Keratinocyte (primary cell): ENCODE measurements around the gene CLEC16A. TPM values are rescaled to one million over a fixed set of nuclear protein-coding genes. Genes with fewer than 3 reads are reported as not detected.

Source experiments
- DNase-seq: peaks from one replicate; pipeline ENCODE4 v3.0.0-alpha.2; 2011; ENCODE audit warnings: low read depth, missing footprints, low spot score
- FAIRE-seq: peaks from 2 replicates; lab custom pipeline; 2011; peaks lifted over from hg19 to GRCh38; lab: Jason Lieb, UNC
- H2AFZ ChIP-seq: 2 replicates; pipeline ENCODE4 v1.6.0; 2012; ENCODE audit warnings: low read length, control low read depth, inconsistent platforms; ENCODE audit not compliant: control insufficient read depth
- H3K27ac ChIP-seq: 2 replicates; pipeline ENCODE4 v1.5.1; 2011; ENCODE audit warnings: low read length; ENCODE audit not compliant: control insufficient read depth, insufficient read depth
- H3K27me3 ChIP-seq: 3 replicates; pipeline ENCODE4 v1.6.0; 2011; ENCODE audit warnings: low read length; ENCODE audit not compliant: control insufficient read depth, insufficient read depth; ENCODE audit errors: extremely low read depth
- H3K36me3 ChIP-seq, 2 experiments: 2 replicates in 1 of 2; 3 replicates in 1 of 2; pipeline ENCODE4 v1.5.1; 2011; ENCODE audit warnings: low read length in 2 of 2, mild to moderate bottlenecking in 1 of 2; ENCODE audit not compliant: control insufficient read depth in 2 of 2, insufficient read depth in 2 of 2; ENCODE audit errors: extremely low read depth in 1 of 2
- H3K4me1 ChIP-seq: 3 replicates; pipeline ENCODE4 v1.5.1; 2011; ENCODE audit warnings: low read length; ENCODE audit not compliant: control insufficient read depth, insufficient read depth; ENCODE audit errors: extremely low read depth
- H3K4me2 ChIP-seq: 3 replicates; pipeline ENCODE4 v1.6.0; 2011; ENCODE audit warnings: low read depth, low read length; ENCODE audit not compliant: control insufficient read depth, insufficient read depth; ENCODE audit errors: extremely low read depth
- H3K4me3 ChIP-seq, 3 experiments: fragments of 200-600 bp in 1 of 3; sonication (generic) in 1 of 3; 2 replicates in 2 of 3; 3 replicates in 1 of 3; pipeline ENCODE4 v1.5.1; 2011 to 2016; ENCODE audit warnings: low read length in 3 of 3, mild to moderate bottlenecking in 3 of 3, control low read depth in 2 of 3, inconsistent platforms in 1 of 3, low read depth in 1 of 3, mixed read lengths in 1 of 3, mixed run types in 1 of 3, moderate library complexity in 1 of 3; ENCODE audit not compliant: control insufficient read depth in 2 of 3, insufficient read depth in 2 of 3; ENCODE audit errors: extremely low read depth in 1 of 3
- H3K79me2 ChIP-seq: 2 replicates; pipeline ENCODE4 v1.6.0; 2012; ENCODE audit warnings: low read length; ENCODE audit not compliant: control insufficient read depth, insufficient read depth
- H3K9ac ChIP-seq: 3 replicates; pipeline ENCODE4 v1.6.0; 2011; ENCODE audit warnings: low read length; ENCODE audit not compliant: control insufficient read depth, insufficient read depth; ENCODE audit errors: extremely low read depth
- H3K9me1 ChIP-seq: 3 replicates; pipeline ENCODE4 v1.6.0; 2011; ENCODE audit warnings: low read length; ENCODE audit not compliant: control insufficient read depth, insufficient read depth; ENCODE audit errors: extremely low read depth
- H3K9me3 ChIP-seq: 2 replicates; pipeline ENCODE4 v1.5.1; 2012; ENCODE audit warnings: low read depth, low read length; ENCODE audit not compliant: control insufficient read depth
- H4K20me1 ChIP-seq: 3 replicates; pipeline ENCODE4 v1.6.0; 2011; ENCODE audit warnings: low read length; ENCODE audit not compliant: control insufficient read depth, insufficient read depth; ENCODE audit errors: extremely low read depth
- CTCF ChIP-seq, 3 experiments: IDR thresholded peaks in 1 of 3; conservative IDR thresholded peaks in 1 of 3; optimal IDR thresholded peaks in 1 of 3; 2 replicates in 2 of 3; 3 replicates in 1 of 3; pipeline versions ENCODE3 to v1.5.1; 2011; ENCODE audit warnings: low read length in 3 of 3, mild to moderate bottlenecking in 3 of 3, moderate library complexity in 2 of 3, control low read depth in 1 of 3, inconsistent platforms in 1 of 3; ENCODE audit not compliant: insufficient read depth in 2 of 3; ENCODE audit errors: extremely low read depth in 1 of 3
- EZH2 ChIP-seq: IDR thresholded peaks from one replicate; pipeline ENCODE4 v1.6.1; 2012; ENCODE audit warnings: inconsistent platforms, mild to moderate bottlenecking, low read length, moderate library complexity
- dilution Hi-C: fragments of 300-500 bp; cut with MboI; formaldehyde crosslinking; loops from one replicate; pipeline ENCODE4 v1.7.0; 2020; ENCODE audit warnings: low sequenced_read_pairs; ENCODE audit not compliant: extremely low pct_ligation_motif_present
- polyA plus RNA-seq, 5 experiments: library from polyadenylated mRNA; depleted of rRNA in 3 of 5; stranded (reverse) in 3 of 5; stranded (forward) in 1 of 5; unstranded in 1 of 5; fragments of >200 nt; gene quantifications; 1 replicate in 1 of 5; 2 replicates in 3 of 5; 3 replicates in 1 of 5; pipeline versions ENCODE4 v1.2.1 to v1.2.3, GENCODE V29; 2011 to 2012; ENCODE audit warnings: missing spikeins in 2 of 5, low read depth in 1 of 5, low replicate concordance in 1 of 5

The CLEC16A gene
- polyA plus RNA-seq, 1 donor (not counting 4 experiments of a cell fraction or from before 2014, with no cell fraction given) = 9.5 TPM

- H3K79me2 ChIP-seq = no peaks in the 10 kb centered on the region
- H3K27ac ChIP-seq = no peak overlapping the region
- H4K20me1 ChIP-seq = no peaks in the 10 kb centered on the region
- TF ChIP-seq CTCF (optimal IDR thresholded peaks at IDR 0.05 in 1 of 3, IDR thresholded peaks at IDR 0.05 in 1 of 3, conservative IDR thresholded peaks at IDR 0.05 in 1 of 3; ENCODE audit: extremely low read depth in 1 of 3, insufficient read depth in 2 of 3, low read length in 3 of 3) = no peak
- TF ChIP-seq EZH2 = no peak
- H3K4me2 ChIP-seq = no peak overlapping the region
- no peaks in the 10 kb centered on the region for H3K9me3 ChIP-seq
- H3K36me3 ChIP-seq = peaks cover 0 to 9% of the 10 kb centered on the region in 2 experiments
- no peaks in the 10 kb centered on the region for H3K9me1 ChIP-seq
- dilution Hi-C loops = no loop called here
- FAIRE-seq = no peak
- H3K27me3 ChIP-seq = no peaks in the 10 kb centered on the region
- no peak overlapping the region for H3K4me3 ChIP-seq
- no peak overlapping the region for H3K9ac ChIP-seq
- DNase-seq = no peak
- no peak overlapping the region for H2AFZ ChIP-seq
- peaks cover 3% of the 10 kb centered on the region for H3K4me1 ChIP-seq
Observed at GRCh38 chr16:11073407-11073999, 129.1 kb downstream of the CLEC16A start.

GRCh38 chr16:11074131-11074530 is 129.8 kb downstream of the CLEC16A start:
- Histone ChIP-seq H2AFZ (no peak overlapping the region), H3K79me2 (no peaks in the 10 kb centered on the region), H3K9me1 (no peaks in the 10 kb centered on the region), H3K27ac (no peak overlapping the region), H3K4me2 (no peak overlapping the region), H3K9ac (no peak overlapping the region), H3K9me3 (no peaks in the 10 kb centered on the region), H3K4me3 (no peak overlapping the region), H3K27me3 (no peaks in the 10 kb centered on the region), H3K36me3 (peaks cover 0 to 9% of the 10 kb centered on the region in 2 experiments), H3K4me1 (peaks cover 3% of the 10 kb centered on the region), H4K20me1 (no peaks in the 10 kb centered on the region)
- DNase-seq (no peak), FAIRE-seq (no peak)
- TF ChIP-seq EZH2 (no peak), CTCF (optimal IDR thresholded peaks at IDR 0.05 in 1 of 3, IDR thresholded peaks at IDR 0.05 in 1 of 3, conservative IDR thresholded peaks at IDR 0.05 in 1 of 3; ENCODE audit: extremely low read depth in 1 of 3, insufficient read depth in 2 of 3, low read length in 3 of 3) (no peak)
- dilution Hi-C loops = no loop called here
